Measurements from ENCODE around the gene TSPAN5. TPM values are rescaled to one million over a fixed set of nuclear protein-coding genes. Genes with fewer than 3 reads are reported as not detected.
"Not testable (repeated sequence)": the region's sequence is repeated elsewhere in the genome, so short reads cannot be mapped to it uniquely, and the experiment has no call there.

The TSPAN5 gene
- total RNA-seq, 2 donors from 2014 or later = 7.9 to 48.5 TPM

GRCh38 chr4:98542011-98542410 is 116.4 kb downstream of the TSPAN5 start:
- WGBS = 88% methylated on average over 2 of the region's 2 CpGs
- intact Hi-C loops (cut with DNase I) = no loop called here
- Histone ChIP-seq H3K9me3 (no peaks in the 10 kb centered on the region), H3K27ac (no peak overlapping the region), H3K36me3 (no peaks in the 10 kb centered on the region), H3K4me3 (no peak overlapping the region), H3K27me3 (replicated peaks; ENCODE audit: insufficient read depth) (no peaks in the 10 kb centered on the region), H3K4me1 (replicated peaks) (no peaks in the 10 kb centered on the region)
- no peak for DNase-seq (ENCODE audit: low spot score)
- no peak for TF ChIP-seq POLR2AphosphoS5 (IDR thresholded peaks at IDR 0.05)
- TF ChIP-seq POLR2A (IDR thresholded peaks at IDR 0.05) = no peak
- TF ChIP-seq CTCF (IDR thresholded peaks at IDR 0.05) = no peak

- Histone ChIP-seq H3K4me3 (no peak overlapping the region), H3K4me1 (replicated peaks) (no peaks in the 10 kb centered on the region), H3K27ac (no peak overlapping the region), H3K9me3 (no peaks in the 10 kb centered on the region), H3K36me3 (no peaks in the 10 kb centered on the region), H3K27me3 (replicated peaks; ENCODE audit: insufficient read depth) (no peaks in the 10 kb centered on the region)
- no peak for DNase-seq (ENCODE audit: low spot score)
- intact Hi-C loops (cut with DNase I) = no loop called here
- no peak for TF ChIP-seq POLR2AphosphoS5 (IDR thresholded peaks at IDR 0.05)
- TF ChIP-seq CTCF (IDR thresholded peaks at IDR 0.05) = no peak
- TF ChIP-seq POLR2A (IDR thresholded peaks at IDR 0.05) = no peak
- WGBS = 54% methylated on average over 4 of the region's 4 CpGs
These were observed 117.6 kb downstream of the TSPAN5 start for GRCh38 chr4:98540803-98541202.

GRCh38 chr4:98539741-98540140 is 118.7 kb downstream of the TSPAN5 start:
- no peak overlapping the region for H3K4me3 ChIP-seq
- no peaks in the 10 kb centered on the region for H3K36me3 ChIP-seq
- H3K4me1 ChIP-seq (replicated peaks) = no peaks in the 10 kb centered on the region
- WGBS = 97% methylated on average over 5 of the region's 5 CpGs
- intact Hi-C loops (cut with DNase I) = no loop called here
- no peak overlapping the region for H3K27ac ChIP-seq
- H3K27me3 ChIP-seq (replicated peaks; ENCODE audit: insufficient read depth) = no peaks in the 10 kb centered on the region
- H3K9me3 ChIP-seq = no peaks in the 10 kb centered on the region
- TF ChIP-seq POLR2AphosphoS5 (IDR thresholded peaks at IDR 0.05) = no peak
- TF ChIP-seq CTCF (IDR thresholded peaks at IDR 0.05) = no peak
- TF ChIP-seq POLR2A (IDR thresholded peaks at IDR 0.05) = no peak
- DNase-seq (ENCODE audit: low spot score) = no peak

- no peak for DNase-seq (ENCODE audit: low spot score)
- no peaks in the 10 kb centered on the region for H3K4me1 ChIP-seq (replicated peaks)
- 94% methylated on average over 1 of the region's 1 CpG for WGBS
- no peaks in the 10 kb centered on the region for H3K27me3 ChIP-seq (replicated peaks; ENCODE audit: insufficient read depth)
- no peak overlapping the region for H3K27ac ChIP-seq
- no peak overlapping the region for H3K4me3 ChIP-seq
- intact Hi-C loops (cut with DNase I) = no loop called here
- H3K36me3 ChIP-seq = no peaks in the 10 kb centered on the region
- H3K9me3 ChIP-seq = no peaks in the 10 kb centered on the region
- no peak for TF ChIP-seq POLR2AphosphoS5 (IDR thresholded peaks at IDR 0.05)
- TF ChIP-seq POLR2A (IDR thresholded peaks at IDR 0.05) = no peak
- no peak for TF ChIP-seq CTCF (IDR thresholded peaks at IDR 0.05)
These were observed 119.1 kb downstream of the TSPAN5 start for GRCh38 chr4:98539299-98539698.

GRCh38 chr4:98536631-98537030 is 121.8 kb downstream of the TSPAN5 start:
- WGBS = 96% methylated on average over 11 of the region's 11 CpGs
- H3K27me3 ChIP-seq (replicated peaks; ENCODE audit: insufficient read depth) = no peaks in the 10 kb centered on the region
- intact Hi-C loops (cut with DNase I) = no loop called here

GRCh38 chr4:98534146-98534545 is 124.3 kb downstream of the TSPAN5 start:
- DNase-seq (ENCODE audit: low spot score); H3K36me3 ChIP-seq; H3K27me3 ChIP-seq (replicated peaks; ENCODE audit: insufficient read depth); H3K9me3 ChIP-seq; intact Hi-C loops (cut with DNase I); H3K4me3 ChIP-seq; H3K27ac ChIP-seq; H3K4me1 ChIP-seq (replicated peaks): not testable (repeated sequence)
- WGBS = 93% methylated on average over 2 of the region's 2 CpGs

More at GRCh38 chr4:98536631-98537030, 121.8 kb downstream of the TSPAN5 start:
- Histone ChIP-seq H3K4me1 (replicated peaks) (no peaks in the 10 kb centered on the region), H3K9me3 (no peaks in the 10 kb centered on the region), H3K36me3 (no peaks in the 10 kb centered on the region), H3K4me3 (no peak overlapping the region), H3K27ac (no peak overlapping the region)
- TF ChIP-seq POLR2A (IDR thresholded peaks at IDR 0.05) = no peak
- no peak for TF ChIP-seq CTCF (IDR thresholded peaks at IDR 0.05)
- TF ChIP-seq POLR2AphosphoS5 (IDR thresholded peaks at IDR 0.05) = no peak
- no peak for DNase-seq (ENCODE audit: low spot score)

All from prostate gland (tissue), 2 donors.